GM18861 (cell line): Measurements from ENCODE around the gene PDHX.

Experiments
- ATAC-seq: cut with Tn5 transposase; IDR thresholded peaks from one replicate; pipeline ENCODE4 v1.9.1; 2021; ENCODE audit not compliant: unreplicated experiment

Gene PDHX

GRCh38 chr11:34953955-34954354, 37.5 kb downstream of the PDHX start:
- no peak for ATAC-seq

DNA sequence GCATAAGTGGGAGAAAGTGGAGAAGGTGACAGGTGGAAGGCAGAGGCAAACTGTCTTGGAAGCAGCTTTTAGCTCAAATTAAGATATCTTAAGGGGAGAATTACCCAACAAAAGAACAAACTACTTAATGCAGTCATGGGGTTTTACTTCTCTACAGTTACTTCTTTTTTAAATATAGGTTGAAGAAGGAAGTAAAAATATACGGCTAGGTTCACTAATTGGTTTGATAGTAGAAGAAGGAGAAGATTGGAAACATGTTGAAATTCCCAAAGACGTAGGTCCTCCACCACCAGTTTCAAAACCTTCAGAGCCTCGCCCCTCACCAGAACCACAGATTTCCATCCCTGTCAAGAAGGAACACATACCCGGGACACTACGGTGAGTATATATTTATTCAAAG, 40.8 kb downstream of the PDHX start:
- no peak for ATAC-seq

DNA sequence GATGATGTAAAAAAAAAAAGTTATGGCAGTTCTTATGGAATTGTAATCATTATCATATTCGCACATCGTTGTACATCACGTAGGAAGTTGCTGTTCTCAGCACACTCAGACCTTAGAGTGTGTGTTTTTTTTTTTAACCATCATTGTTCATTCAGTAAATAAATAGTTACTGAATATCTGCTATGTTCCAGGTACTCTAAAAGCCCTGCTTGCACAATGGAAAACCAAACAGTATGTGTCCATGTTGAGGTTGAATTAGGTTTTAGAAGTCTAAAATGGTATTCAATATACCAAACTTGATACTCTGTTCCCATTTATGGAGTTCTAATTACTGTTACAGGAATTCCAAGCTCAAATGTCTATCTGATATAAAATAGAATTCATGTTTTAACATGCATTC, 41.2 kb downstream of the PDHX start:
- no peak for ATAC-seq

DNA sequence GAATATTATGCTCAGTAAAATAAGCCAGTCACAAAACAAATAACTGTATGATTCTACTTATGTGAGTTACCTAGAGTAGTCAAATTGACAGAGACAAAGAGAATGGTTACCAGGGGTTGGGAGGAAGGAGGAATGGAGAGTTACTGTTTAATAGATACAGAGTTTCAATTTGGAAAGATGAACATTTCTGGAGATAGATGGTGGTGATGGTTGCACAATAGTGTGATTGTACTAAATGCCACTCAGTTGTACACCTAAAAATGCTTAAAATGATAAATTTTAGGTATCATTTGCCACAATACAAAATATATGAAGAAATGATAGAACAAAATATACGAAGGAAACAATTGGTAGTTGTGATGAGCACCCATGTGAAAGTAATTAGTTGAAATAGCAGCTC, 43.4 kb downstream of the PDHX start:
- no peak for ATAC-seq

DNA sequence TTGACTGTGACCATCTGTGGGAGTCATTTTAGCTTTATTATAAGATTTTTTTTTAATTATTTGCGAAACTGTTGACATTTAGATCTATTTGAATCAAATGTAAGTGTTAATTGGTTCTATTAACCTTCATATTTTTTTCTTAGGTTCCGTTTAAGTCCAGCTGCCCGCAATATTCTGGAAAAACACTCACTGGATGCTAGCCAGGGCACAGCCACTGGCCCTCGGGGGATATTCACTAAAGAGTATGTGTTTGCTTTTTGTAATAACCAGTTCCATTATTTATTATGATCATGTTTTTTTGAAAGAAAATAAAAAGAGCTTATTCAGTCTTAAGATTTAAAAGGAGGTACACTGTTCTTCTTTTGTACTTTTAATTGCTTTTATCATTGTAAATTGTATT, 43.9 kb downstream of the PDHX start:
- no peak for ATAC-seq

- no peak for ATAC-seq
These were observed 45.6 kb downstream of the PDHX start for GRCh38 chr11:34962034-34962433.

DNA sequence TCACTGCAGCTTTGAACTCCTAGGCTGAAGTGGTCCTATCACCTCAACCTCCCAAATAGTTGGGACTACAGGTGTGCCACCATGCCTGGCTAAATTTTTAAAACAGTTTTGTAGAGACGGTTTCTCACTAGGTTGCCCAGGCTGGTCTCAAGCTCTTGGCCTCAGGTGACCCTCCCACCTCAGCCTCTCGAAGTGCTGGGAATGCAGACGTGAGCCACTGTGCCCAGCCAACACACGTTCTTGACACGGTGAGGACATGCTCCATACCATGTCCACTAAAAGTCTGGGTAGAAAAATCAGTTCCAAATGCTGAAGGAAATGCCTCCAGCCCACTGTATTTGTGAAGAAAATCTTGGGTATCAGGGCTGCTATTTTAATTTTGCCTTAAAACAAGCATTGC, 46.9 kb downstream of the PDHX start:
- no peak for ATAC-seq

DNA sequence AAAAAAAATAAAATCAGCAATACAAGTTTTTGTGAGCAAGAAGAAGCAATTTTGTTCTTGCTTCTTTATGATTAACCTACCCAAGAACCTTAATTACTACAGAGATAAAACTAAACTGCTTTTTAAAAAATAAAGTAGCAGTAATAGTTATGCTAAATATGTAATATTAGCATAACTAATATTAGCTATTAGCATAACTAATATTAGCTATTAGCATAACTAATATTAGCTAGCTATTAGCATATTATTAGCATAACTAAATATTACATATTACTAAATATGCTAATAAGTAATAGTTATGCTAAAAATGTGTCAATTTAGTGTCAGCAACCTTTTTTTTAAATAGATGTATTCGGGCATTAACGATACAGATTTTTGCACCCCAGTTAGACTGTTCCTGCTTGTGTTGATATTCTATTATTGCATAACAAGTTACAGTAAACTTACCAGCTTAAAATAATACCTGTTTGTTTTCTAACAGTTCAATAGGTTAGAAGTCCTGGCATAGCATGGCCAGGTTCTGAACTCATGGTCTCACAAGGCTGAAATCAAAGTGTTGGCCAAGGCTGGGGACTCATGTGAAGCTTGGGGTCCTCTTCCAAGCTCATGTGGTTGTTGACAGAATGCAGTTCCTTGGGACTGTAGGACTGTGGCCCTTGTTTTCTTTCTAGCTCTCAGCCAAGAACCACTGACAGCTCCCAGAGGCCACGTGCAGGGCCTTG, 48.4 kb downstream of the PDHX start:
- ATAC-seq = no peak

- no peak for ATAC-seq
These were observed 52.4 kb downstream of the PDHX start for GRCh38 chr11:34968862-34969261.

GRCh38 chr11:34970033-34970432, 53.6 kb downstream of the PDHX start:
- ATAC-seq = no peak

DNA sequence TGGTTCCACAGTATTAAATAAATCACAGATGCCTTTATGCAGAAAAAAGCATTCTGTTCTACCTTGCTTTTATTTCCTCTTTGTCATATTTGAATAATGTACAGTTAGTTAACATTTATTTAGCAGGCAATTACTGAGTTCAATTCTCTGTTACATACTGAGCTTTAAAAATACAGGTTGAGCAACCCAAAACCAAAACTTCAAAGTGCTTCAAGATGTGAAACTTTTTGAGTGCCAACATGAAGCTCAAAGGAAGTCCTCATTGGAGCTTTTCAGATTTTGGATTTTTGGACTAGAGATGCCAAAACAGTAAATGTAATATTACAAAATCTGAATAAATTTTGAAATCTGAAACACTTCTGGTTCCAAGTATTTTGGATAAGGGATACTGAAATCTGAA, 54.1 kb downstream of the PDHX start:
- no peak for ATAC-seq

- ATAC-seq = no peak
These were observed 55.5 kb downstream of the PDHX start for GRCh38 chr11:34971928-34972327.

GRCh38 chr11:34972366-34972765, 55.9 kb downstream of the PDHX start:
- no peak for ATAC-seq

DNA sequence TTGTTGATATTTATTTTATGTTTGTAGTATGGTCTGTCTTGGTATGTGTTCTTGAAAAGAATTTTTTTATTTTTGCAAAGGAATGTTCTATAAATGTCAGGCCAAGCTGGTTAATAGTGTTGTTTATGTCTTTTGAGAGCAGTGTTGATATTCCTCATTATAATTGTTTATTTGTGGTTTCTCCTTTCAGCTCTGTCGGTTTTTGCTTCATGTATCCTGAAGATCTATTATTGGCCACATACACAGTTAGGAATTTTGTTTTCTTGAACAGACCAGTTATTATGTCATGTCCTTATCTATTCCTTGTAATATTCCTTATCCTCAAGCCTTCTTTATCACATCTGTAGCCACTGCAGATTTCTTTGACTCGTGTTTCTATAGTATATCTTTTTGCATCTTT, 56.5 kb downstream of the PDHX start:
- no peak for ATAC-seq

DNA sequence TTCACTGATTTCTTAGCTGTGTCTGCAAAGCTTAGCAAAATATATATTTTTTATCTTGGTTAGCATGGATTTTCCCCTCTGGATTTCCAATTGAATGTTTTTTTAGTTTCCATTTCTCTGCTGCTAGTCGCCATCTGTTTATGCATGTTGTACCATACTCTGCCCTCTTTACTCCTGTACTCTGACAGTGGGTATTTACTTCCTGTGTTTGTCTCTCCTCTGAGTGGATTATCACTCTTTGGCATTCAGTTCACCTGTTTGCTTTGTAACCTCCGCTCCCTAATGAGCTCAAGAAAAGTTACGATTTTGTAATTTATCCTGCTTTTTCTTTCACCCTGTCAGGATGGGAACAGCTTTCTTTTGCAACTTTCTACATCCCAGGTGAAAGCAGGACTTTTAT, 59.1 kb downstream of the PDHX start:
- no peak for ATAC-seq

DNA sequence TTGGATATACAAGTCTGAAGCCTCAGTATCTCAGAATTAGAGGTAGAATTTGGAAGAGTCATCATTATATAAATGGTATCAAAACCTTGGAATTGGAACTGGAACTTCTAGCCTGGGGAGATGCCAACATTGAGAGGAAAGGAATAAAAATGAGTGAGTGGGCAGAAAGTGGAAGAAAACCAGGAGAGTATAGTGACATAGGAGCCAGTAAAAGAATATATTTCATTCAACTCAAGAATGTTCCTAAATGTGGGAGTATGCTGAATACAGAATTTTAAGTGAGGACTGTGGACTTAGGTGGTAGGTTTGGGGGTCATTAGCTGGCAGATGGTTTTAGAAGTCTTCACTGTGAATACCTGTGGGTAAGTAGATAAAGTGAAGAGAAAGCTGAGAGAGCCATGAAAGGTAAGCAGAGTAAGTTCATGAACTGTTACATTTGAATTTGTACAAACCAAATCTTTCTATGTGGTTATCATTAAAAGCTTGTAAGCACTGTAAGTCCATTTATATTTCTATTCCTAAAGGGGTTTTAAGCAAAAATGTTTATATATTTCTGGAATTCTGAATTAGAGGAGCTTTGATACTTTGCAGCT, 60.2 kb downstream of the PDHX start:
- ATAC-seq = no peak

DNA sequence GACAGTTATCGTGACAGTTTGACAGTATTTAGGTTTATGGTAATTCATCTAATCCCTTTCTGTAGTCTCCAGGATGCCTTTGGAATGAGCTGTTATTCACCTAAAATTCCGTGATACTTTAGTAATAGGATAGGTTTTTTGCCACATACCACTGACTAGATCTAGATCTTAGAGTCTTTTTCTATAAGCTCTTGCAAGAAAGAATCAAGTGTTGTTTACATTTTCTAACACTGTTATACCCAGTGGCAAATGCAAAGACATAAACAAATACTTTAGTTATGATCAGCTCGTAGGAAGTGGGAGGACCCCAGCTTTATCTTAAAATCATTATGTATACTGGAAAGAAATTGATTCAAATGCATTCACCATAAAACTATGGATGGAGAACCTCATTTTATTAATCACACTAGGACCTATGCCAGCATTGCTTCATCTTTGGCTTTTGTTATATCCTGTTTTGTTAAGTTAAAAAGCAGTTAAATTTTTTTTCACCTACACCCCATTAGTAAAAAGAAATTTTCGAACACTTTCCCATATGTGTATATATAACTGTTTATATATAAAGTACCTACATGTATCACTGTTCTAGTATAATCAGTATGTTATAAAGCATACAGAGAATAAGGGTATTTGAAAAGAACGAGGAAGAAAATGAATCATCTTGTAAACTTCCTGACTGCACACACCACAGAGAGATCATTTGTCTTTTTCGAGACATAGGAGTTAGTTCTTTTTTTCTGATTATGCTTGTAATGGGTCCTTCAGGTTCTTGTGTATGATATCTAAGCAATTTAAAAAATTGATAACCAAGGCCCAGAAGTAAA, 60.9 kb downstream of the PDHX start:
- ATAC-seq = no peak

DNA sequence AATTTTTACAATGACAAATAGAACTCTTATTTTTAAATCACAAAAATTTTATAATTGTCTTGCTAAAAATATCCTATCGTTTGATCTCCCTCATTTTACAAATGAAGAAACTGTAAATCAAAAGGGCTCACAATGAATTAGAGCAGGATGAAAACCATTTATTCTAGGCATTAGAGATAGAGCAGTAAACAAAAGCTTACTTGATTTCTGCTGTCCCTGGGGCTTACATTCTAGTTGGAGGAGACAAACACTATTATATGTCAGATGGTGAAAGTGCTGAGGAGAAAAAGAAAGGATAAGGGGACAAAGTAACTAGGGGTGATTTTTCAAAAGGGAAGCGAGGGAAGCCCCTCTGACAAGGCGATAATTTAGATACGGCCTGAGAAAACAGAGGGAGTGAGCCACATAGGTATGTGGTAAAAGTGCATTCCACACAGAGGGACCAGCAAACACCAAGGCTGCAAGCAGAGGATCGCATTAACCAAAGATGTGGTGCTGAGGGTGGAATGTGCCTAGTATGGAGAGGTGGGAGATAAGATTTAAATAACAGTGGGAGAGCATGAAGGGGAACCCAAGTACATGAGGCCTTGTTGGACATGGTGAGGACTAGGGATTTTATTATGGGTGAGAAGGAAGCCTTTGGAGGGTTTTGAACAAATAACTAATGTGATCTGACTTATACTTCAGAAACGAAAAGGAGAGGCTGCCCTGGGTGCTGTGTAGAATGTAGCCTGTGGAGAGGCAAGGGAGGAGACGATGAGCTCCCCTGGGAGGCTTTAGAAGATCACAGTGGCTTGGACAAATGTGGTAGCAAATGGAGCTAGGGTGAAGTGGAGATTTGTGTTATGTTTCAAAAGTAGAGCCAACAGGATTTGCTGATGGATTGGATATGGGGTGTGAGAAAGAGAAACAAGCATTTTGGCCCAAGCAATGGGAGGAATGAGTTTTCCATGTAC, 62.1 kb downstream of the PDHX start:
- no peak for ATAC-seq

DNA sequence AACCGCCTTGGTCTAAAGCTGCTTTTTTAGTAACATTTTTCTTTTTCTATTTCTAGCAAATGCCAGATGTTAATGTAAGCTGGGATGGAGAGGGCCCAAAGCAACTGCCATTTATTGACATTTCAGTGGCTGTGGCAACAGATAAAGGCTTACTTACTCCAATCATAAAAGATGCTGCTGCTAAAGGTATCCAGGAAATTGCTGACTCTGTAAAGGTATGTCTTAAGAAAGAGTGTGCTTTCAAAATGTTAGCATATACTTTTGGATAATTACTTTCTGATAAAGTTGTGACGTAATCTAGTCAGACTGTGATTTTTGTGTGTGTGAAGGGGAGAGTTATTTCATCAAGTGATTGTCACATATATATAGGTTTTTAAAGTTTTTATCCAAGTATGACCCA, 68.1 kb downstream of the PDHX start:
- no peak for ATAC-seq

- no peak for ATAC-seq
These were observed 70.6 kb downstream of the PDHX start for GRCh38 chr11:34986883-34987520.

- no peak for ATAC-seq
These were observed 71.2 kb downstream of the PDHX start for GRCh38 chr11:34987617-34988016.
